Loucy (cell line): ENCODE data around the gene RECQL5.

Experiments used
- CTCF ChIP-seq: fragments of 200-600 bp; sonication (generic); conservative IDR thresholded peaks from 2 replicates; pipeline ENCODE4 v1.5.1; 2014; ENCODE audit warnings: mild to moderate bottlenecking, antibody characterized with exemption, low read length
- EZH2phosphoT487 ChIP-seq: fragments of 200-600 bp; IDR thresholded peaks from 2 replicates; pipeline ENCODE4 v1.6.1; 2018; ENCODE audit warnings: antibody characterized with exemption, mild to moderate bottlenecking, moderate library complexity, borderline replicate concordance

- TF ChIP-seq CTCF = no peak
- no peak for TF ChIP-seq EZH2phosphoT487
These were observed 14.6 kb downstream of the RECQL5 start for GRCh38 chr17:75652341-75652740.
